GM19328 (cell line): ENCODE data around the gene SEPHS2.
A peak's percentile ranks its signal among the peaks of the same experiment; 100 is the strongest.

Source experiments
- ATAC-seq: cut with Tn5 transposase; IDR thresholded peaks from one replicate; pipeline ENCODE4 v1.9.1; 2021; ENCODE audit warnings: mild to moderate bottlenecking, moderate library complexity; ENCODE audit not compliant: unreplicated experiment

Gene SEPHS2

GRCh38 chr16:30430428-30430970 lies 15.2 kb downstream of the SEPHS2 start:
- no peak for ATAC-seq

DNA sequence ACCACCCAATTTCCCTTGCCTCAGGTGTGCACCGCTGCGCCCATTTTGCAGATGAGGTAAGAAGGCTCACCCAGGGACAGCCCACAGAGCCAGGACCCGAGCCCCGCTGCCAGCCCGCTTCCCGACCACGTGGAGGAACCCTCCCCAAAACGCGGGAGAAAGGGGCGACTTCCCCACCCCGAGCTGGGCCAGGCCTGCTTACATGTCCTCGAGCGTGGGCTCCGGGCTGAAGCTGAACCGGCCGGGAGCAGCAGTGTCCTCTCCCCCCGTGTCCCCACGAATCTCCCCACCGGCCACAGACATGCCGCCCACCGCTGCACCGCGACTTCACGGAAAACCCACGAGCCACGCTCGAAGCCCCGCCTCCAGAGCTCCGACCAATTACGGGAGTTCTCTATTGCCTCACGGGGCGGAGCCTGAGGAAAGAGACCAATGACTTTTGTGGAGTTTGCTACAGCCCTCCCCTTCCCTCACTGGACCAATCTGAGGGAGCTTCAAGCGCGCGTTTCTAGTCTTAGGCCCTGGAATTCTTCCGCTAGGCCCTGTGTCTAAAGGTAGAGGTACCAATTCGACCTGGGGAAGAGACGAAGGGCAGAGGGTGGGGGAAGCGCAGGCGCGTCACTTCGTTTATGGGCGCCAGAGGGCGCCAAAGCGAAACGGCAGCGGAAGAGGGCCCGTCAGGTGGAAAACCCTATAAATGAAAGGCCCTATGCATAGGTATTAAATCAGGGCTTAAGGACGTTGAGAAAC lies 15.8 kb downstream of the SEPHS2 start, which contains the start of gene DCTPP1:
Gene DCTPP1 (minus strand): TSS at position 353 of the 750 bp plus-strand sequence. CDS start 50 bp downstream, at position 303.
- peak; percentile 96 for ATAC-seq

DNA sequence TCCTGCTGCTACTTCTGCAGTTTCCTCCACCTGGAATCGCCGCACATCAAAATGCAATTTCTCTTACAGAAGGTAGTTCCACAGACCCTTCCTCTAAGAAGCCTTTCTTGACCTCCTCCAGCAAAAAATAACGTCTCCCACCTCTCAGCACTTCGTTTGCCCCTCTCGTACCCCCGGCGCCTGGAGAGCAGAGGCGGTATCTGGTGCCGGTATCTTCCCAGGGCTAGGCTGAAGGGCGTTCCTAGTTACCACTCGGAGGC lies 16.3 kb downstream of the SEPHS2 start:
- ATAC-seq, result no peak

DNA sequence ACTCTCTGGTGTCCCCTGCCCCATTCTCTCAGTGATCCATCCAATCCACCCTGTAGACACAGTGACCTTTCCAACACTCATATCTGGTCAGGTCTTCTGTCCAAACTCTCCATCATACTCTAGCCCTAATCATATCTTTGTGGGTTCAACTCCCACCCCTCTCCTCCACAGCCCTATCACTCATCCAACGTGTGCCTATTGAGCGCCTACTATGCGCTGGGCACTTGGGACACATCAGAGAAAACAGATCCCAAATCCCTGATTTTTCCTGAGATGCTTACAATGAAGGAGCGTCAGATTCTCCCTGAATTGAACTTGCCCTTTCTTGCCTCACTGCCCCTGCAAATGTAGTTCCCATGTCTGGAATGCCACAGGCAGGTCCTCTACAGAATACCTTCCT lies 17.6 kb downstream of the SEPHS2 start:
- no peak for ATAC-seq

- no peak for ATAC-seq
Measured at GRCh38 chr16:30421010-30421409, 24.7 kb downstream of the SEPHS2 start.

DNA sequence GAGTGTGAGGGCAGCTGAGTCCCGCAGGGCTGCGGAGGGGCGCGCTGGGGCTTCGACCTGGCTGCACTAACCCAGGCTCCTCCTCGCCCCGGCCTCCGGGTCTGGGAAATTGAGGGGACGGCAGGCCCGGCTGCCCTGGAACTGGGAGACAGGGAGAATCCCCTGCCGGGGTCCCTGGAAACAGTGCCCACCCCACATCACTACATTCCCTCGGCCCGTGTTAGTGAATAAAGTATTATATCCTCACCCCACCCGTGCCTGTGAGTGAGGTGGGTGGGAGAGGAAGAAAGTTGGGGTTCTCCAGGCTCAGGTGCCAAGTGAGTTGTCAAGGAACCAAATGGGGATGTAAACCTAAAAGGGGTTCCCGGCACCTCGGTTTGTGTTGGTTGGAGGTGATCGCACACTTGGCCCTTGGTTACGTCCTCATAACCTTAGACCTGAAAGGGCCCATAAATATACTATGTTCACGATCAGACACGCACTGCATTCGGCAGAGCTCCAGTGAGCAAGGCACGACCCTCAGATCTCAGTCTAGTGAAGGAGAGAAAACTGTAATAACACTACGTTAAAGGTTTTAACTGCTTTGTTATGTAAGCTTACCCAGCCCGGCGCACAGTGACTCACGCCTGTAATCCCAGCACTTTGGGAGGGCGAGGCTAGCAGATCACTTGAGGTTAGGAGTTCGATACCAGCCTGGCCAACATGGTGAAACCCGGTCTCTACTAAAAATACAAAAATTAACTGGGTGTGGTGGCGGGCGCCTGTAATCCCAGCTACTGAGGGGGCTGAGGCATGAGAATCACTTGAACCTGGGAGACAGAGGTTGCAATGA lies 27.1 kb downstream of the SEPHS2 start:
- no peak for ATAC-seq

GRCh38 chr16:30417529-30418349 lies 27.9 kb downstream of the SEPHS2 start:
- peak; percentile 74 for ATAC-seq

GRCh38 chr16:30416624-30417528 lies 28.8 kb downstream of the SEPHS2 start:
- no peak for ATAC-seq

DNA sequence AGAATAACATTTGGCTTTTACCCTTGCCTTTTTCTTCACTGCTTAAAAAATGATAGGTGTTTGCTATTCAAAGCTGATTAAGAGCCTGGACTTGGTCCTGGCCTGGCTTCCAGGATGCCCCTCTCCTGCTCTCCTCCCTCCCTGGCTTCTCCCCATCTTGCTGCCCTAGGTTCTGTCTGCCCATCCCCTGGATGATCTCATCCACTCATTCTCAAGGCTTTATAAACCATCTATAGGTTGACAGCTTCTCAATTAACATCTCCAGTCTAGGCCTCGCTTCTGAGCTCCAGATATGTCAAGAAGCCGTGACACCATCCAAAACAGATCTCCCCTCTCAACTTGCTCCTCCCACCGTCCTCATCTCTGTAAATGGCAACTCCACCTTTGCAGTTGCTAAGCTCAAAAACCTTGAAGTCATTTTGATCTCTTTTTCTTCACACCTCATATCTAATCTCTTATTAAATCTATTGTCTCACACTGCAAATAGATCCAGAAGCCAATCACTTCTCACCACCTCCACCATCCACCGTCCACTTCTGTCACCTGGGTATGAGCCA lies 29.5 kb downstream of the SEPHS2 start:
- no peak for ATAC-seq

DNA sequence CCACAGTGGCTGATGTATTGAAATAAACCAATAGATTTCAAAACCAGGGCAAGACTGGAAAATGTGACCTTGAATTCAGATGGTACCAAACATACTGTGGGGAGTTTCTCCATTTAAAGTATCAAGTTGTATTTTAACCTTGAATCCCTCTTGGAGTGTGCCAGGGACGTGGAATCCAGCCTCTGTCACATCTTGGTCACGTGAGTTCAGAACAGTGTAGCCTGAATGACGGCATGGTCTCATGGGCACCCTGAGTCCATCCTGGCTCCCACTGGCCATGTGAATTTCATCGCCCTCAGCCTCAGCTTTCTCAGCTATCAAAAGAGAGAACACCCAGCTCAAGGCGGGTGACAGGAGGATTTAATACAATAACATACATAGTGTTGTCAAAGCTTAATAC lies 31.5 kb downstream of the SEPHS2 start:
- no peak for ATAC-seq

- no peak for ATAC-seq
Measured at GRCh38 chr16:30413112-30413806, 32.4 kb downstream of the SEPHS2 start.

DNA sequence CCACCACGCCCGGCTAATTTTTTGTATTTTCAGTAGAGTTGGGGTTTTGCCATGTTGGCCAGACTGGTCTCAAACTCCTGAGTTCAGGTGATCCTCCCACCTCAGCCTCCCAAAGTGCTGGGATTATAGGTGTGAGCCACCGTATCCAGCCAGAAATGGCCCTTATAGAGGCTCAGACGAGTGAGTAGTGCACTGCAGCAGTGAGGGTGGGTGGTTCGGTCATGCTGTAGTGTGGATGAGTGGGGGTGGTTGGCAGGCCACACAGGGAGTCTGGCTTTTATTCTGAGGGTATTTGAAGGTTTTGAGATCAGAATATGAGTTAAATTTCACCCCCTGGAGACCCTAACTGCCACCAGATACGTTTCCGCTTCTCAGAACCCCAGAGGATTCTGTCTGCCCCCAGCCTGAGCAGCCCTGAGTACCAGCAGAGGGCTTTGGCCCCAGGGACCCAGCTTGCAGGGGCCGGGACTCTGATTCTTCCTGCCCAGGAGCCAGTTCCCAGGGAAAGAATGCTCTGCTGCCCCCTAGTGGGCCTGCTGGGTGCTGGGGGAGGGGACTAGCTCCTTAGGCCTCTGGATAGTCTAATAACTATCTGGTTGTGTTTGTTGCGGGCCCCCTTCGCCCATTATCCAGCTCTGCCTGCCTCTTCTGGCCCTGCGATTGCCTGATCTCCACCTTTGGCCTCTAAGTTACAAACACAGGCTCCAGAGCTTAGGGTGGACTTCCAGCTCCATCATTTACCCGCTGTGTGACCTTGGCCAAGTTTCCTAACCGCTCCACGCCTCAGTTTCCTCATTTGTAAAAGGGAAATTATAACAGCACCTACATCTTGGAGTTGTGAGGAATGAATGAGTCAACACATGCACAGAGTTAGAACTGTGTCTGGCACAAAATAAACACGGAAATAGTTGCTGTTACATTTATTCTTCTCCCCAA lies 36.3 kb downstream of the SEPHS2 start:
- ATAC-seq, result no peak

- no peak for ATAC-seq
Measured at GRCh38 chr16:30407804-30408534, 37.7 kb downstream of the SEPHS2 start.

DNA sequence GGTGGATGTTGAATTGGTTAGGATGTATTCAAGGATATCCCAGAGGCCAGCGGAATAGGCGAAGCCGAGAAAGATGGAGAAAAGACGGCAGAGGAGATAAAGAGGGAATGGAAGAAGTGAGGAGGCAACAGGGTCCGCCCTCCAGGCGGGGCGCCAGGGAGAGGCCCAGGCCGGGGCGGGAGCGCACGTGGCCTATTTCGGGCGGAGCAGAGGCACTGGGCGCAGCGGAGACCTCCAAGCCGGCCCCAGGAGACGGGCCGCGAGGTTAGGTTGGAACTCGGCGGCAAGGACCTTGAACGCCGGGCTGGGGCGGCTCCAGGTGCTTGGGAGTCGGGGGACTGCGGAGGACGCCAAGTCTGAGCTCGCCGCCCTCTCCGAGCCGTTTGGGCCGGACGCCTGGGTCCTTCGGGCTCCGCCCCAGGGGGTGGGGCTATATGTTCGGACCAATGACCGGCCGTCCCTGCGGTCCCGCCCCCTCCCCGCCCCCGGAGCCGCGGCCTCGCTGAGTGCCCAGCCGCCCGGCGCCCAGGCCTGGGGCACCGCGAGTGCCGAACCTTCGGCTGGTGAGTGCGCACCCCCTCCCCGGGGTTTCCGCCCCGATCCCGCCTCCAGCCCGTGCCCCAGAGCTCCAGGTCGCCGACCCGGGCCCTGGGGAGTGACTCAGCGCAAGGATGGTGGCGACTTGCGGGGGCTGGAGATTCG lies 38.4 kb downstream of the SEPHS2 start, which contains the start of gene ZNF771:
Gene ZNF771 (plus strand): TSS at position 505 of the 702 bp plus-strand sequence. CDS start 448 bp downstream, outside the sequence.
- ATAC-seq, result peak; percentile 82

DNA sequence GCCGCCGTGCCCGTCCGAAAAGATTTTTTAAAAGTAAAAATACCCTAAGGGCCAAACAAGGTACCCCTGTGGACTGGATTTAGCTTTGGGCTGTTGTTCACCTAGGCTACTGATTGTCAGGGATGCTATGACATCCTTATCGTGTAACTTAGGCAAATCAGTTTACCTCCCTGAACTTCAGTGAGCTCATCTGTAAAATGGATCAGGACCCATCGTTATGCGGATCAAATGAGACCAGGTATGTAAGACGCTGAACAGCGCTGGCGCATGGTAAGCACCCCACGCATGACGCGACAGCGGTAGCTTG lies 38.9 kb downstream of the SEPHS2 start:
- peak; percentile 10 for ATAC-seq

- ATAC-seq, result no peak
Measured at GRCh38 chr16:30401768-30402425, 43.8 kb downstream of the SEPHS2 start.
